NCI-H82 (cell line): ENCODE measurements around the gene MTG2.

Source experiments
- DNase-seq: peaks from one replicate; lab custom pipeline; 2025; lab: John Stamatoyannopoulos, UW

The MTG2 gene

GRCh38 chr20:62183426-62184142 is 756 bp downstream of the MTG2 start:
- DNase-seq, result no peak

GRCh38 chr20:62186096-62186426 is 3.2 kb downstream of the MTG2 start:
- DNase-seq, result no peak

GRCh38 chr20:62186887-62187866 is 4.3 kb downstream of the MTG2 start:
- DNase-seq, result no peak

GRCh38 chr20:62190639-62191411 is 8.0 kb downstream of the MTG2 start:
- DNase-seq, result no peak

GRCh38 chr20:62191781-62192559 is 9.1 kb downstream of the MTG2 start:
- no peak for DNase-seq

- DNase-seq, result no peak
These were observed 9.8 kb downstream of the MTG2 start for GRCh38 chr20:62192635-62193034.

GRCh38 chr20:62193079-62194025 is 10.5 kb downstream of the MTG2 start:
- DNase-seq, result no peak

GRCh38 chr20:62195075-62195405 is 12.2 kb downstream of the MTG2 start:
- DNase-seq, result no peak

GRCh38 chr20:62195736-62196135 is 12.9 kb downstream of the MTG2 start:
- no peak for DNase-seq

GRCh38 chr20:62196286-62196685 is 13.5 kb downstream of the MTG2 start:
- no peak for DNase-seq

GRCh38 chr20:62197311-62197710 is 14.5 kb downstream of the MTG2 start:
- no peak for DNase-seq

GRCh38 chr20:62197801-62198200 is 15.0 kb downstream of the MTG2 start:
- no peak for DNase-seq

- DNase-seq, result no peak
These were observed 15.7 kb downstream of the MTG2 start for GRCh38 chr20:62198496-62198895.

- no peak for DNase-seq
These were observed 16.1 kb downstream of the MTG2 start for GRCh38 chr20:62198931-62199330.

GRCh38 chr20:62200491-62201172 is 17.8 kb downstream of the MTG2 start:
- DNase-seq, result no peak

- DNase-seq, result no peak
These were observed 18.6 kb downstream of the MTG2 start for GRCh38 chr20:62201173-62202082.

GRCh38 chr20:62202083-62202395 is 19.2 kb downstream of the MTG2 start:
- DNase-seq, result no peak

GRCh38 chr20:62202676-62203377 is 20.0 kb downstream of the MTG2 start:
- no peak for DNase-seq
